8988T (cell line): ENCODE data around the gene TNFAIP8L2.
A peak's percentile ranks its signal among the peaks of the same experiment; 100 is the strongest.
"Not testable (repeated sequence)": the region's sequence is repeated elsewhere in the genome, so short reads cannot be mapped to it uniquely, and the experiment has no call there.

Source experiments
- DNase-seq: peaks from one replicate; pipeline ENCODE4 v3.0.0; 2011

Gene TNFAIP8L2

GRCh38 chr1:151146412-151147131, 9.9 kb upstream of the TNFAIP8L2 start, which contains the start of gene SEMA6C:
Gene SEMA6C (minus strand): TSS chr1:151146631. CDS start chr1:151142621, 4,010 bp downstream.
- DNase-seq, result peak; percentile 90

- no peak for DNase-seq
These were observed 9.3 kb upstream of the TNFAIP8L2 start for GRCh38 chr1:151147132-151147503.

GRCh38 chr1:151147665-151148064, 8.8 kb upstream of the TNFAIP8L2 start:
- no peak for DNase-seq

- DNase-seq, result no peak
These were observed 650 bp downstream of the TNFAIP8L2 start for GRCh38 chr1:151157067-151157531.

- no peak for DNase-seq
These were observed 1.9 kb downstream of the TNFAIP8L2 start for GRCh38 chr1:151158326-151158725.

GRCh38 chr1:151158751-151159251, 2.4 kb downstream of the TNFAIP8L2 start:
- DNase-seq, result no peak

GRCh38 chr1:151159373-151159772, 2.9 kb downstream of the TNFAIP8L2 start:
- DNase-seq, result no peak

- no peak for DNase-seq
These were observed 8.4 kb downstream of the TNFAIP8L2 start for GRCh38 chr1:151164732-151165280.

GRCh38 chr1:151165281-151165737, 8.9 kb downstream of the TNFAIP8L2 start:
- DNase-seq, result no peak

- peak; percentile 74 for DNase-seq
These were observed 9.5 kb downstream of the TNFAIP8L2 start, which contains the start of the genes LYSMD1 and SCNM1 for GRCh38 chr1:151165738-151166504. Gene LYSMD1 (minus strand): TSS chr1:151165902. CDS start chr1:151165258, 644 bp downstream. Gene SCNM1 (plus strand): TSS chr1:151166144. CDS start chr1:151166153, 9 bp downstream.

GRCh38 chr1:151166505-151166956, 10.1 kb downstream of the TNFAIP8L2 start:
- DNase-seq, result no peak

- no peak for DNase-seq
These were observed 10.7 kb downstream of the TNFAIP8L2 start for GRCh38 chr1:151167116-151167515.

- no peak for DNase-seq
These were observed 14.7 kb downstream of the TNFAIP8L2 start for GRCh38 chr1:151171190-151171589.

GRCh38 chr1:151175041-151175741, 18.7 kb downstream of the TNFAIP8L2 start:
- DNase-seq, result no peak

- DNase-seq, result peak; percentile 37
These were observed 19.4 kb downstream of the TNFAIP8L2 start, which contains the start of gene TMOD4 for GRCh38 chr1:151175863-151176262. Gene TMOD4 (minus strand): TSS chr1:151175981. CDS start chr1:151174875, 1,106 bp downstream.

- no peak for DNase-seq
These were observed 20.1 kb downstream of the TNFAIP8L2 start for GRCh38 chr1:151176514-151177045.

GRCh38 chr1:151184211-151184610, 27.8 kb downstream of the TNFAIP8L2 start:
- DNase-seq, result no peak

GRCh38 chr1:151187205-151187604, 30.8 kb downstream of the TNFAIP8L2 start:
- no peak for DNase-seq

GRCh38 chr1:151188667-151189066, 32.2 kb downstream of the TNFAIP8L2 start:
- not testable (repeated sequence) for DNase-seq

GRCh38 chr1:151189637-151190445, 33.4 kb downstream of the TNFAIP8L2 start, which contains the start of gene VPS72:
Gene VPS72 (minus strand): TSS chr1:151190197. CDS start chr1:151190121, 76 bp downstream.
- peak; percentile 51 for DNase-seq

GRCh38 chr1:151192047-151192446, 35.6 kb downstream of the TNFAIP8L2 start:
- no peak for DNase-seq
